Keratinocyte (primary cell): ENCODE measurements around the gene STK32B. TPM values are rescaled to one million over a fixed set of nuclear protein-coding genes. Genes with fewer than 3 reads are reported as not detected.

Experiments used
- DNase-seq: peaks from one replicate; pipeline ENCODE4 v3.0.0-alpha.2; 2011; ENCODE audit warnings: low read depth, missing footprints, low spot score
- FAIRE-seq: peaks from 2 replicates; lab custom pipeline; 2011; peaks lifted over from hg19 to GRCh38; lab: Jason Lieb, UNC
- H2AFZ ChIP-seq: 2 replicates; pipeline ENCODE4 v1.6.0; 2012; ENCODE audit warnings: low read length, control low read depth, inconsistent platforms; ENCODE audit not compliant: control insufficient read depth
- H3K27ac ChIP-seq: 2 replicates; pipeline ENCODE4 v1.5.1; 2011; ENCODE audit warnings: low read length; ENCODE audit not compliant: control insufficient read depth, insufficient read depth
- H3K27me3 ChIP-seq: 3 replicates; pipeline ENCODE4 v1.6.0; 2011; ENCODE audit warnings: low read length; ENCODE audit not compliant: control insufficient read depth, insufficient read depth; ENCODE audit errors: extremely low read depth
- H3K36me3 ChIP-seq, 2 experiments: 2 replicates in 1 of 2; 3 replicates in 1 of 2; pipeline ENCODE4 v1.5.1; 2011; ENCODE audit warnings: low read length in 2 of 2, mild to moderate bottlenecking in 1 of 2; ENCODE audit not compliant: control insufficient read depth in 2 of 2, insufficient read depth in 2 of 2; ENCODE audit errors: extremely low read depth in 1 of 2
- H3K4me1 ChIP-seq: 3 replicates; pipeline ENCODE4 v1.5.1; 2011; ENCODE audit warnings: low read length; ENCODE audit not compliant: control insufficient read depth, insufficient read depth; ENCODE audit errors: extremely low read depth
- H3K4me2 ChIP-seq: 3 replicates; pipeline ENCODE4 v1.6.0; 2011; ENCODE audit warnings: low read depth, low read length; ENCODE audit not compliant: control insufficient read depth, insufficient read depth; ENCODE audit errors: extremely low read depth
- H3K4me3 ChIP-seq, 3 experiments: fragments of 200-600 bp in 1 of 3; sonication (generic) in 1 of 3; 2 replicates in 2 of 3; 3 replicates in 1 of 3; pipeline ENCODE4 v1.5.1; 2011 to 2016; ENCODE audit warnings: low read length in 3 of 3, mild to moderate bottlenecking in 3 of 3, control low read depth in 2 of 3, inconsistent platforms in 1 of 3, low read depth in 1 of 3, mixed read lengths in 1 of 3, mixed run types in 1 of 3, moderate library complexity in 1 of 3; ENCODE audit not compliant: control insufficient read depth in 2 of 3, insufficient read depth in 2 of 3; ENCODE audit errors: extremely low read depth in 1 of 3
- H3K79me2 ChIP-seq: 2 replicates; pipeline ENCODE4 v1.6.0; 2012; ENCODE audit warnings: low read length; ENCODE audit not compliant: control insufficient read depth, insufficient read depth
- H3K9ac ChIP-seq: 3 replicates; pipeline ENCODE4 v1.6.0; 2011; ENCODE audit warnings: low read length; ENCODE audit not compliant: control insufficient read depth, insufficient read depth; ENCODE audit errors: extremely low read depth
- H3K9me1 ChIP-seq: 3 replicates; pipeline ENCODE4 v1.6.0; 2011; ENCODE audit warnings: low read length; ENCODE audit not compliant: control insufficient read depth, insufficient read depth; ENCODE audit errors: extremely low read depth
- H3K9me3 ChIP-seq: 2 replicates; pipeline ENCODE4 v1.5.1; 2012; ENCODE audit warnings: low read depth, low read length; ENCODE audit not compliant: control insufficient read depth
- H4K20me1 ChIP-seq: 3 replicates; pipeline ENCODE4 v1.6.0; 2011; ENCODE audit warnings: low read length; ENCODE audit not compliant: control insufficient read depth, insufficient read depth; ENCODE audit errors: extremely low read depth
- CTCF ChIP-seq, 3 experiments: IDR thresholded peaks in 1 of 3; conservative IDR thresholded peaks in 1 of 3; optimal IDR thresholded peaks in 1 of 3; 2 replicates in 2 of 3; 3 replicates in 1 of 3; pipeline versions ENCODE3 to v1.5.1; 2011; ENCODE audit warnings: low read length in 3 of 3, mild to moderate bottlenecking in 3 of 3, moderate library complexity in 2 of 3, control low read depth in 1 of 3, inconsistent platforms in 1 of 3; ENCODE audit not compliant: insufficient read depth in 2 of 3; ENCODE audit errors: extremely low read depth in 1 of 3
- EZH2 ChIP-seq: IDR thresholded peaks from one replicate; pipeline ENCODE4 v1.6.1; 2012; ENCODE audit warnings: inconsistent platforms, mild to moderate bottlenecking, low read length, moderate library complexity
- dilution Hi-C: fragments of 300-500 bp; cut with MboI; formaldehyde crosslinking; loops from one replicate; pipeline ENCODE4 v1.7.0; 2020; ENCODE audit warnings: low sequenced_read_pairs; ENCODE audit not compliant: extremely low pct_ligation_motif_present
- polyA plus RNA-seq, 5 experiments: library from polyadenylated mRNA; depleted of rRNA in 3 of 5; stranded (reverse) in 3 of 5; stranded (forward) in 1 of 5; unstranded in 1 of 5; fragments of >200 nt; gene quantifications; 1 replicate in 1 of 5; 2 replicates in 3 of 5; 3 replicates in 1 of 5; pipeline versions ENCODE4 v1.2.1 to v1.2.3, GENCODE V29; 2011 to 2012; ENCODE audit warnings: missing spikeins in 2 of 5, low read depth in 1 of 5, low replicate concordance in 1 of 5

The STK32B gene
- polyA plus RNA-seq, 1 donor (not counting 4 experiments of a cell fraction or from before 2014, with no cell fraction given), result 3.4 TPM

- Histone ChIP-seq H3K4me3 (no peak overlapping the region), H3K27ac (no peak overlapping the region), H3K9me3 (no peaks in the 10 kb centered on the region), H3K79me2 (no peaks in the 10 kb centered on the region), H3K4me2 (no peak overlapping the region), H4K20me1 (no peaks in the 10 kb centered on the region), H3K4me1 (no peaks in the 10 kb centered on the region), H3K9ac (no peak overlapping the region), H3K27me3 (no peaks in the 10 kb centered on the region), H3K9me1 (no peaks in the 10 kb centered on the region), H2AFZ (no peak overlapping the region), H3K36me3 (no peaks in the 10 kb centered on the region)
- FAIRE-seq (no peak), DNase-seq (no peak)
- dilution Hi-C loops, result no loop called here
- TF ChIP-seq CTCF (optimal IDR thresholded peaks at IDR 0.05 in 1 of 3, IDR thresholded peaks at IDR 0.05 in 1 of 3, conservative IDR thresholded peaks at IDR 0.05 in 1 of 3; ENCODE audit: extremely low read depth in 1 of 3, insufficient read depth in 2 of 3, low read length in 3 of 3) (no peak), EZH2 (no peak)
These were observed 173.1 kb downstream of the STK32B start for GRCh38 chr4:5224340-5224739.

- Histone ChIP-seq H2AFZ (no peak overlapping the region), H3K4me2 (no peak overlapping the region), H3K4me1 (no peaks in the 10 kb centered on the region), H3K36me3 (no peaks in the 10 kb centered on the region), H3K79me2 (no peaks in the 10 kb centered on the region), H3K4me3 (no peak overlapping the region), H3K27me3 (no peaks in the 10 kb centered on the region), H3K9ac (no peak overlapping the region), H3K9me1 (no peaks in the 10 kb centered on the region), H3K27ac (no peak overlapping the region), H3K9me3 (no peaks in the 10 kb centered on the region), H4K20me1 (no peaks in the 10 kb centered on the region)
- dilution Hi-C loops, result no loop called here
- FAIRE-seq (no peak), DNase-seq (no peak)
- no peak for TF ChIP-seq CTCF (optimal IDR thresholded peaks at IDR 0.05 in 1 of 3, IDR thresholded peaks at IDR 0.05 in 1 of 3, conservative IDR thresholded peaks at IDR 0.05 in 1 of 3; ENCODE audit: extremely low read depth in 1 of 3, insufficient read depth in 2 of 3, low read length in 3 of 3)
- TF ChIP-seq EZH2, result no peak
These were observed 181.3 kb downstream of the STK32B start for GRCh38 chr4:5232549-5232948.
